ENCODE results near the gene FOXF1.

Gene FOXF1

GRCh38 chr16:86558355-86559193 lies 48.2 kb downstream of the FOXF1 start:
- DNase-seq (ENCODE audit: low read depth in 2 of 2): no peak

- no peak for DNase-seq (ENCODE audit: low read depth in 2 of 2)
Observed at GRCh38 chr16:86559802-86560305, 49.5 kb downstream of the FOXF1 start.

- DNase-seq (ENCODE audit: low read depth in 2 of 2): no peak
Observed at GRCh38 chr16:86562356-86562755, 52.0 kb downstream of the FOXF1 start.

GRCh38 chr16:86563469-86564345 lies 53.4 kb downstream of the FOXF1 start:
- DNase-seq (ENCODE audit: low read depth in 2 of 2): peak; percentile 50 to 74
